HEK293T (cell line): Measurements from ENCODE around the gene SERPINB6.

Experiments
- CTCF ChIA-PET: fragments of 350-600 bp; formaldehyde crosslinking; extraction: SDS; loops from one replicate; lab custom pipeline; 2021; ENCODE audit warnings: antibody characterized with exemption, inconsistent platforms; lab: Yijun Ruan, JAX
- POLR2A ChIA-PET: fragments of 350-600 bp; formaldehyde crosslinking; extraction: SDS; loops from one replicate; lab custom pipeline; 2020; ENCODE audit warnings: antibody characterized with exemption, inconsistent platforms; lab: Yijun Ruan, JAX
- DNase-seq: peaks from one replicate; pipeline ENCODE4 v3.0.0; 2012; ENCODE audit warnings: mixed read lengths; ENCODE audit errors: extremely low spot score
- ARNT ChIP-seq: fragments of 450-650 bp; IDR thresholded peaks from 2 replicates; pipeline ENCODE4 v1.6.1; 2017; ENCODE audit warnings: mild to moderate bottlenecking
- BHLHE40 ChIP-seq: fragments of 450-650 bp; IDR thresholded peaks from 2 replicates; pipeline ENCODE4 v1.6.1; 2016; ENCODE audit warnings: mild to moderate bottlenecking, moderate library complexity, borderline replicate concordance
- CTBP1 ChIP-seq: fragments of 450-650 bp; IDR thresholded peaks from 2 replicates; pipeline ENCODE4 v1.6.1; 2016; ENCODE audit warnings: borderline replicate concordance
- ELF4 ChIP-seq: fragments of 450-650 bp; IDR thresholded peaks from 2 replicates; pipeline ENCODE4 v1.6.1; 2017; ENCODE audit warnings: antibody characterized with exemption
- FOXK2 ChIP-seq: fragments of 450-650 bp; IDR thresholded peaks from 2 replicates; pipeline ENCODE4 v1.6.1; 2016; ENCODE audit warnings: mild to moderate bottlenecking
- FOXM1 ChIP-seq: fragments of 450-650 bp; IDR thresholded peaks from 2 replicates; pipeline ENCODE4 v1.6.1; 2017; ENCODE audit warnings: mild to moderate bottlenecking, borderline replicate concordance
- L3MBTL2 ChIP-seq: fragments of 450-650 bp; conservative IDR thresholded peaks from 2 replicates; pipeline ENCODE4 v1.6.1; 2016; ENCODE audit warnings: mild to moderate bottlenecking
- LEF1 ChIP-seq: fragments of 450-650 bp; IDR thresholded peaks from 2 replicates; pipeline ENCODE4 v1.6.1; 2017; ENCODE audit warnings: mild to moderate bottlenecking, borderline replicate concordance
- NFRKB ChIP-seq: fragments of 450-650 bp; IDR thresholded peaks from 2 replicates; pipeline ENCODE4 v1.6.1; 2016; ENCODE audit warnings: mild to moderate bottlenecking, moderate library complexity
- SP1 ChIP-seq: fragments of 450-650 bp; IDR thresholded peaks from 2 replicates; pipeline ENCODE4 v1.6.1; 2017
- SUZ12 ChIP-seq: fragments of 450-650 bp; IDR thresholded peaks from 2 replicates; pipeline ENCODE4 v1.6.1; 2016; ENCODE audit warnings: mild to moderate bottlenecking
- TARDBP ChIP-seq: fragments of 450-650 bp; IDR thresholded peaks from 2 replicates; pipeline ENCODE4 v1.6.1; 2016
- ZNF384 ChIP-seq: fragments of 450-650 bp; IDR thresholded peaks from 2 replicates; pipeline ENCODE4 v1.6.1; 2016
- TF ChIP-seq, protein P1 (sequence below): fragments of 450-650 bp; IDR thresholded peaks from 2 replicates; pipeline ENCODE4 v1.6.1; 2016

SERPINB6 gene

DNA sequence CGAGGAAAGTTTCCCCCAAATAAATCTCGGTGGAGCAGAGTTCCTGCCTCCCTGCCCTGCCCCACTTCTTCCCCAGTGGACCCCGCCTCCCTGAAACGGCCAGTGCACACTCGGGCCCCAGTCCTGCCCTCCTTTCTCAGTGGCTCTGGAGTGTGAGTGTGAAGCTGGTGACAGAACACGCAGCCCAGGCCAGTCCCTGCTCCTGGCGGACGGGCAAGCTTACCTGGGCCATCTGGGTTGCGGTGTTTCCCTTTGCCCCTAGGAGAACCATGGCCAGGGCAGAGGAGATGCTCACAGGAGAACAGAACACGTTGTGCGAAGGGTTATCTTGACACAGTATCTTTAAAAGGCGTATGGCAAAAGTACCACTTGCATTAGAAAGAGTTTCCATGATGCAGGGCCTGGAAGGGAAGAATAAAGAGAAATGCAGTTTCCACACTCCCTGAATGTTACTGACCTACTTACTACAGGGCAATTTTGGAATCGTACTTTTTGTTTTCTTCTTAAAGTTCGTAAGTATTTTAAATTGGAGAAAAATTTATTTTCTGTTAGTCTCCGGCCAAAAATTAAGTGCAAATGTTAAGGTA is 71.1 kb downstream of the SERPINB6 start:
- ChIA-PET CTCF (interaction anchor here (0.8 to 1.4 kb wide), 2 partner anchors 52 to 109 kb away, joined by 3 to 4 read pairs; no protein-coding TSS in a partner anchor), POLR2A (no interaction called here)
- TF ChIP-seq L3MBTL2 = no peak
- no peak for TF ChIP-seq CTBP1
- no peak for TF ChIP-seq NFRKB
- TF ChIP-seq, protein P1, sequence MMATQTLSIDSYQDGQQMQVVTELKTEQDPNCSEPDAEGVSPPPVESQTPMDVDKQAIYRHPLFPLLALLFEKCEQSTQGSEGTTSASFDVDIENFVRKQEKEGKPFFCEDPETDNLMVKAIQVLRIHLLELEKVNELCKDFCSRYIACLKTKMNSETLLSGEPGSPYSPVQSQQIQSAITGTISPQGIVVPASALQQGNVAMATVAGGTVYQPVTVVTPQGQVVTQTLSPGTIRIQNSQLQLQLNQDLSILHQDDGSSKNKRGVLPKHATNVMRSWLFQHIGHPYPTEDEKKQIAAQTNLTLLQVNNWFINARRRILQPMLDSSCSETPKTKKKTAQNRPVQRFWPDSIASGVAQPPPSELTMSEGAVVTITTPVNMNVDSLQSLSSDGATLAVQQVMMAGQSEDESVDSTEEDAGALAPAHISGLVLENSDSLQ = no peak
- TF ChIP-seq ELF4 = no peak
- no peak for TF ChIP-seq SUZ12
- TF ChIP-seq FOXM1 = no peak
- TF ChIP-seq ARNT = no peak
- no peak for TF ChIP-seq FOXK2
- TF ChIP-seq TARDBP = no peak
- TF ChIP-seq BHLHE40 = no peak
- DNase-seq = no peak

DNA sequence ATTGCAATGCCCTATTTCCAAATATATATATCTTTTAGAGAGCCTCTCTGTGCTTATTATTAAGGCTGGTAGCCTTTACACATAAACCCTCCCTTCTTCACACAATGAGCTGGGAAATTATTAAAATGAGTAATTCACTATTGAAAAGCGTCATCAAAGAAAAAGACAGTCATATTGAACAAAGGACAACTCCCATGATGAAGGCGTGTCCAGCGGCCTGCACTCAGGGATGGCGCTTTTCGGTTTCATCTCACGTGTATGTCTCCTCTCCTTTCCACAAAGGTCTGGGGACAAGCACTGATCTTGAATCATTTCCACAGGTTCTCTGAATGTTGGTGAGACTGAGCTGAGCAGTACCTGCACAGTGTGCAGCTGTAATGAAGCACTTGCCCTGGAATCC is 71.8 kb downstream of the SERPINB6 start:
- no peak for TF ChIP-seq SUZ12
- TF ChIP-seq NFRKB = no peak
- no peak for TF ChIP-seq ELF4
- no peak for TF ChIP-seq L3MBTL2
- no peak for TF ChIP-seq CTBP1
- TF ChIP-seq LEF1 = no peak
- TF ChIP-seq FOXK2 = no peak
- TF ChIP-seq ZNF384 = no peak
- TF ChIP-seq TARDBP = no peak
- TF ChIP-seq BHLHE40 = no peak
- TF ChIP-seq, protein P1 = no peak
- no peak for TF ChIP-seq SP1
- no peak for TF ChIP-seq FOXM1
- TF ChIP-seq ARNT = no peak
- POLR2A ChIA-PET = no interaction called here
- no peak for DNase-seq
- CTCF ChIA-PET = interaction anchor here (0.6 kb wide), 1 partner anchor 867 kb away, joined by 3 read pairs; no protein-coding TSS in a partner anchor
